ENCODE measurements around the gene AREL1. TPM values are rescaled to one million over a fixed set of nuclear protein-coding genes. Genes with fewer than 3 reads are reported as not detected.

Gene AREL1
- total RNA-seq, 1 donor from 2014 or later: 51.5 TPM

- Mint-ChIP-seq H3K4me3 (no peak overlapping the region), H3K27ac (ENCODE audit: unreplicated experiment) (no peak overlapping the region), H3K36me3 (ENCODE audit: low read depth) (no peaks in the 10 kb centered on the region), H3K4me1 (no peaks in the 10 kb centered on the region), H3K27me3 (ENCODE audit: low read depth) (no peaks in the 10 kb centered on the region), H3K9me3 (no peaks in the 10 kb centered on the region)
- TF ChIP-seq CTCF (conservative IDR thresholded peaks at IDR 0.05): no peak
- DNase-seq (ENCODE audit: low read depth, low spot score): no peak
Measured at GRCh38 chr14:74669256-74669655, 43.6 kb downstream of the AREL1 start.

DNA sequence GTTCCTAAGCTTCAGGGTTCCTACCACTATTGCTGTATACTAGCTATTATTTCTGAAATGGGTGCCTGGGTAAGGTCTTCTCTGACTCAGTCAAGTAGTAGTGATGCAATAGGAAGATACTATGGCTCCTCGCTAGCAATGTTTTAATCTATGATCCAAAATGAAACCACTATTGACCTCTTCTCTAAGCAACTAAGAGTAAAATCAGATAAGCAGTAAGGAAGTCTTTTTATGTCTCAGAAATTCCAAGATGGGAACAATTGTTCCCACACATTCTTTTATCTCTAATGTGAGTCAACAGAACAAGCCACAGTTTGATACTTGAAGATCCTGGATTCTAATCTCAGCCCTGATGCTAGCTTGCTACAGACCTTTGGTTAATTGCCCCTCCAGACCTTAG is 45.1 kb downstream of the AREL1 start:
- TF ChIP-seq CTCF (conservative IDR thresholded peaks at IDR 0.05): no peak
- H3K36me3 Mint-ChIP-seq (ENCODE audit: low read depth): peaks cover 8% of the 10 kb centered on the region
- H3K4me3 Mint-ChIP-seq: no peak overlapping the region
- no peaks in the 10 kb centered on the region for H3K9me3 Mint-ChIP-seq
- no peak for DNase-seq (ENCODE audit: low read depth, low spot score)
- H3K27me3 Mint-ChIP-seq (ENCODE audit: low read depth): no peaks in the 10 kb centered on the region
- peak overlapping the region; percentile 10 for H3K27ac Mint-ChIP-seq (ENCODE audit: unreplicated experiment)
- H3K4me1 Mint-ChIP-seq: no peaks in the 10 kb centered on the region

DNA sequence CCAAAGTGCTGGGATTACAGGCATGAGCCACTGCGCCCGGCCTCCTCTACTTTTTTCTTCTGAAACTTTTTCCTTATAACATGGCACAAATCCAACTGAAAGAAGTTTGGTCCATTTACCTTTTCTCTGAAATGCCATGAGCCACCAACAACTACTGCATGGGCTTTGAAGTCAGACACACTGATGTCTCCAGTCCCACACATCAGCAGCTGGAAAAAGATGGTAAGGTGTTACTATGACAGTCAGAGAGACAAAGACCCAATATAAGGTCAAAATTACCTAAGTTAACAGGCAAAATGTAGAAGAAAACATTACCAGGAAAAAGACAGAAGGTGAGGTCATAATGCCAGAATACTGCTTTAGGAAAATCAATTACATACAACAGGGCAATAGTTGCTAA is 48.2 kb downstream of the AREL1 start:
- Mint-ChIP-seq H3K4me1 (no peaks in the 10 kb centered on the region), H3K36me3 (ENCODE audit: low read depth) (peaks cover 8% of the 10 kb centered on the region), H3K9me3 (no peaks in the 10 kb centered on the region), H3K27me3 (ENCODE audit: low read depth) (no peaks in the 10 kb centered on the region), H3K27ac (ENCODE audit: unreplicated experiment) (no peak overlapping the region), H3K4me3 (no peak overlapping the region)
- TF ChIP-seq CTCF (conservative IDR thresholded peaks at IDR 0.05): no peak
- no peak for DNase-seq (ENCODE audit: low read depth, low spot score)

DNA sequence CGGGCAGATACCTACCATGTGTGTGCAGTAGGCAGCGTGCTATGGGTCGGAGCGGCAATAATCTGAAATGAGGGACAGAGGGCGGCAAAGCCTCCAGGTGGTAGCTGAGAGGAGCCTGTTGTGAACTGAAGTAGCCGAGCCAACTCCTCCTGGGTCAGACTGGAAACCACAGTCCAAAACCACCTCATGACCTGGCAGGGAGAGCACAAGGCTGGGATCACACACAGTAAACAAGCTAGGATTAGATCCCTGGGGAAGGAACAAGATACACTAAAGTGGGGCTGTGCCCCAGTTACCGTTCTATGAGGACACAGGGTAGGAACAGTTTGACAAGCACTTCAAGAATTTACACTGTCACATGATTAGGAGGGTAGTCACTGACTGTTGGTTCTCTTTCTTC is 49.0 kb downstream of the AREL1 start:
- H3K36me3 Mint-ChIP-seq (ENCODE audit: low read depth): peaks cover 8% of the 10 kb centered on the region
- H3K4me1 Mint-ChIP-seq: no peaks in the 10 kb centered on the region
- no peak overlapping the region for H3K27ac Mint-ChIP-seq (ENCODE audit: unreplicated experiment)
- no peaks in the 10 kb centered on the region for H3K9me3 Mint-ChIP-seq
- no peak for TF ChIP-seq CTCF (conservative IDR thresholded peaks at IDR 0.05)
- no peaks in the 10 kb centered on the region for H3K27me3 Mint-ChIP-seq (ENCODE audit: low read depth)
- DNase-seq (ENCODE audit: low read depth, low spot score): no peak
- H3K4me3 Mint-ChIP-seq: no peak overlapping the region

- TF ChIP-seq CTCF (conservative IDR thresholded peaks at IDR 0.05): no peak
- Mint-ChIP-seq H3K27me3 (ENCODE audit: low read depth) (no peaks in the 10 kb centered on the region), H3K36me3 (ENCODE audit: low read depth) (peaks cover 8% of the 10 kb centered on the region), H3K4me1 (no peaks in the 10 kb centered on the region), H3K4me3 (no peak overlapping the region), H3K9me3 (no peaks in the 10 kb centered on the region), H3K27ac (ENCODE audit: unreplicated experiment) (no peak overlapping the region)
- no peak for DNase-seq (ENCODE audit: low read depth, low spot score)
Measured at GRCh38 chr14:74661726-74662450, 51.0 kb downstream of the AREL1 start.

Measured in neural crest cell (in vitro differentiated cells).